ENCODE measurements around the gene CFD.

GRCh38 chr19:870963-871401 is 11.5 kb downstream of the CFD start:
- no peak for TF ChIP-seq CTCF (IDR thresholded peaks at IDR 0.05; ENCODE audit: insufficient read depth, low read length, poor library complexity, severe bottlenecking)
- TF ChIP-seq EZH2phosphoT487 (conservative IDR thresholded peaks at IDR 0.05; ENCODE audit: low read length): no peak
